ENCODE measurements around the gene STRA6.

- TF ChIP-seq EZH2 (IDR thresholded peaks at IDR 0.05; ENCODE audit: borderline replicate concordance, low read length) (no peak), CTCF (conservative IDR thresholded peaks at IDR 0.05 in 1 of 2, IDR thresholded peaks at IDR 0.05 in 1 of 2; ENCODE audit: extremely low read depth in 1 of 2, insufficient read depth in 1 of 2, low read depth in 1 of 2, low read length in 2 of 2) (peak; percentile 14 to 37)
These were observed 68.1 kb downstream of the STRA6 start for GRCh38 chr15:74134387-74135027.
